ENCODE data around the gene CACNA1A.

CACNA1A gene

DNA sequence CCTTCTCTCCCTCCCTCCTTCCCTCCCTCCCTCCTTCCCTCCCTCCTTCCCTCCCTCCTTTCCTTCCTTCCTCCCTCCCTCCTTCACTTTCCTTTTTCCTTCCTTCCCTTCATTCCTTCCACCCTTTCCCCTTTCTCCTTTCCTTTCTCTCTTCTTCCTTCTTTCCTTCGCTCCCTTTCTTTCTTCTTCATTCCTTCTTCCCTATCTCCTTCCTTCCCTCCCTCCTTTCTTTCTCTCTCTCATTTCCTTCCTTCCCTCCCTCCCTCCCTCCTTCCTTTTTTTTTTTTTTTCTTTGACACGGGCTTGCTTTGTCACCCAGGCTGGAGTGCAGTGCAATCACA lies 250.6 kb downstream of the CACNA1A start:
- no peak for DNase-seq (ENCODE audit: low read depth)
- no peak overlapping the region for H3K4me3 ChIP-seq (ENCODE audit: control insufficient read depth, low read depth, low read length)
- TF ChIP-seq, protein P1, sequence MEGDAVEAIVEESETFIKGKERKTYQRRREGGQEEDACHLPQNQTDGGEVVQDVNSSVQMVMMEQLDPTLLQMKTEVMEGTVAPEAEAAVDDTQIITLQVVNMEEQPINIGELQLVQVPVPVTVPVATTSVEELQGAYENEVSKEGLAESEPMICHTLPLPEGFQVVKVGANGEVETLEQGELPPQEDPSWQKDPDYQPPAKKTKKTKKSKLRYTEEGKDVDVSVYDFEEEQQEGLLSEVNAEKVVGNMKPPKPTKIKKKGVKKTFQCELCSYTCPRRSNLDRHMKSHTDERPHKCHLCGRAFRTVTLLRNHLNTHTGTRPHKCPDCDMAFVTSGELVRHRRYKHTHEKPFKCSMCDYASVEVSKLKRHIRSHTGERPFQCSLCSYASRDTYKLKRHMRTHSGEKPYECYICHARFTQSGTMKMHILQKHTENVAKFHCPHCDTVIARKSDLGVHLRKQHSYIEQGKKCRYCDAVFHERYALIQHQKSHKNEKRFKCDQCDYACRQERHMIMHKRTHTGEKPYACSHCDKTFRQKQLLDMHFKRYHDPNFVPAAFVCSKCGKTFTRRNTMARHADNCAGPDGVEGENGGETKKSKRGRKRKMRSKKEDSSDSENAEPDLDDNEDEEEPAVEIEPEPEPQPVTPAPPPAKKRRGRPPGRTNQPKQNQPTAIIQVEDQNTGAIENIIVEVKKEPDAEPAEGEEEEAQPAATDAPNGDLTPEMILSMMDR (conservative IDR thresholded peaks at IDR 0.05; ENCODE audit: control insufficient read depth, insufficient read depth, low read depth, low read length): no peak

DNA sequence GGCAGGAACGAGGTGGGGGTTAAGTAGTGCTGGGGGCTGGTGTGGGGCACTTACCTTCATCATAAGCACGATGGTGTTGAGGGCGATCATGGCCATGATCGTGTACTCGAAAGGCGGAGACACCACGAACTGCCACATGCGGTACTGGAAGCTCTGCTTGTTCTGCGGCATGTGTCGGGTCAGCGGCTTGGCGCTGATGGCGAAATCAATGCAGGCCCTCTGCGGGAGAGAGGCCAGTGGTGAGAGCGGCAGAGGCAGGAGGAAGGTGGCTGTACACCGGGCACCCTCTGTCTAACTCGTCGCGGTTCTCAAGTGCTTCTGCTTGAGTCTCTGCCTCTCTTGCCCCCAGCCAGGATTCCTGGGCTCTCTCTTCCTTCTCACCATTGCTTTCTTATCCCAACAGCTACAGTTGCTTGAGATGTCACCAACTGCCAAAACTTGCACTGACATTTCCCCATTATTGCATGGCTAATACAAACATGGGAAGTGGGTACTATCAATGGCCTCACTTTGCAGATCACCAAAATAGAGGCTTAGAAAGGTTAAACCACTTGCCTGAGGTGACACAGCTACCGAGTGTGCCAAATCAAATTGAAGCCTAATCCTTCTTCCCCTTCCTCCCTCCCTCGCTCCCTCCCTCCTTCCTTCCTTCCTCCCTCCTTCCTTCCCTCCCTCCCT lies 251.1 kb downstream of the CACNA1A start:
- H3K4me3 ChIP-seq (ENCODE audit: control insufficient read depth, low read depth, low read length): no peak overlapping the region
- TF ChIP-seq, protein P1 (conservative IDR thresholded peaks at IDR 0.05; ENCODE audit: control insufficient read depth, insufficient read depth, low read depth, low read length): no peak
- DNase-seq (ENCODE audit: low read depth): no peak

DNA sequence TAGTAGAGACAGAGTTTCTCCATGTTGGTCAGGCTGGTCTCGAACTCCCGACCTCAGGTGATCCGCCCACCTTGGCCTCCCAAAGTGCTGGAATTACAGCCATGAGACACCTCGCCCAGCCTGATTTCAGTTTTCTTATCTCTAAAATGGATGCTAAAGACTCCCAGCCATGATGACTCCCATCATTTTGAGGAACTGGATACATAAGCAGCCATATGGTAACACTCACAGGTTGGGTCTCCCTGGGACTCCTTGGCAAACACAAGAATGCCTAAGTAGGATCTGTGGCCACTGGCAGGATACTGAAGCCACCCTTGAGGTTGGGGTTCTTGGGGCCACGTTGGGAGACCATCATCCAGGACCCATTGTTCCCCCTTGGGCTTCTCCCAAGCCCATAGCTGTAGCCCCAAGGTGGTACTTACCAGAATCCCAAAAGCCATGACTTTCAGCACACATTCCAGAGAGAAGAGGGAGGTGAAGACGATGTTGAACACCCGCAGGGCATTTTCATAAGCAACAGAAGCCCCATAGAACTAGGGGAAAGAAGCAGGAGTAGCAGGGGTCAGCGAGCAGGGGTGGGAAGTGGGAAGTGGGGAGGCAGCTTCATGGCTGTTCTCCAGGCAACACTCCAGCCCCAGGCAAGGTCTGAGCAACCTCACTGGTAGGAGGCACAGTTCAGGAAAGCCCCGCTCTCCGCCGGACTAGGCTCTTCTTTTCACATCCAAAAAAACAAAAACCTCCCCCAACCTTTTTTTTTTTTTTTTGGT lies 253.5 kb downstream of the CACNA1A start:
- DNase-seq (ENCODE audit: low read depth): no peak
- H3K4me3 ChIP-seq (ENCODE audit: control insufficient read depth, low read depth, low read length): no peak overlapping the region
- TF ChIP-seq, protein P1 (conservative IDR thresholded peaks at IDR 0.05; ENCODE audit: control insufficient read depth, insufficient read depth, low read depth, low read length): no peak

DNA sequence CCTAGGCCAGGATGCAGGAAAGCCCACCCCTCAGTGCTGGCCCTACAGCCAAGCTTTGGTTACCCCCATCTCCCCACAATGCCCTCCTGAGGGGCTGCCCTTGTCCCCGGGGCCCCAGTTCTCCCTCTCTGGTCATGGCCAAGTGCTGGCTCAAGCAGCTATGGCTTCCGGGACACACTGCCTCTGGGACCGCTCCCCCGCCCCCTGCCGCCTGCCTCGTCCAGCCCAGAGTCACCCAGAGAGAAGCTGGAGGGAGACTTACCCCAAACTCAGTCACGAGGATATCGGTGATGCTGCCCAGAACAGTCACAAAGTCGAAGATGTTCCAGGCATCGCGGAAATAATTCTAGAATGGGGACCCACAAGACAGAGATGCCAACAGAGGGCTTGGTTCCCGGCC lies 261.4 kb downstream of the CACNA1A start:
- TF ChIP-seq, protein P1 (conservative IDR thresholded peaks at IDR 0.05; ENCODE audit: control insufficient read depth, insufficient read depth, low read depth, low read length): no peak
- H3K4me3 ChIP-seq (ENCODE audit: control insufficient read depth, low read depth, low read length): no peak overlapping the region
- DNase-seq (ENCODE audit: low read depth): no peak

DNA sequence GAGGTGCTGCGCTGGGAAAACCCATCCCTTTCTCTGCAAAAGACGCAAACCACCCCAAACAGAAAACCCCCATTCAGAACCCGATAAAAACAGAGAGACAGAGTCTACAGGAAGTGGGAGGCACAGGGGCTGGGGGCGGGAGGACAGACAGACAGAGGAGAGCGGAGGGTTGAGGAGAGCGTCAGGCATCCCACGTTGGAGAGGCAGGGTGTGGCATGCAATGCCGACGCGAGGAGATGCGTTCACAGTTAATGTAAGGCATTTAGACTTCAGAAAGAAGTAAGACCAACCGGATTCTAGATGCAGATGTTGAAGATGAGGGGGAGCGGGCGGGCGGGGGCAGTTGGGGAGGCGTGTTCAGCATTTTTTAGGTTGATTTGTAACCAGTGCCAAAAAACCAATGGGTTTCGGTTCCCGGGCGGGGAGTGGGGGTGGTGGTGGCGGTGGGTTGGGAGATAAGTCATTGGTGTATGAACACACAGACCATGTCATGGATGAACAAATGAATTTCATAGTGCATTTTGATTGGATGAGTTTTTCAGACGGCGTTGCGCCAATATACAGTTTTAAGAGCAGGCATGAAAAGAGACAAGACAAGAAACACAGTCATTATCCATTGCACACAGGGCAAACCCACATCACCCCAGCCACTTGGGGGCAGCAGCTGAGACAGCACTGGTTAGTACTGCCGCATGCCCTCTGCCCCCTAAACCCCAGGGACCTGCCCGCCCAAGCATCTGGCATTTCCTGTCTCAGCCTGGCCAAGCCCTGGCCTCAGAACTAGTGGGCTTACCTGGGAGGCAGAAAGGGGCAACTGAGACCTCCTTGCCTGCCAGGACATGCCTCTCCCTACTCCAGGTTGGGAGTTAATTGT lies 264.8 kb downstream of the CACNA1A start:
- TF ChIP-seq, protein P1 (conservative IDR thresholded peaks at IDR 0.05; ENCODE audit: control insufficient read depth, insufficient read depth, low read depth, low read length): peak; percentile 4
- peak; percentile 12 for DNase-seq (ENCODE audit: low read depth)
- no peak overlapping the region for H3K4me3 ChIP-seq (ENCODE audit: control insufficient read depth, low read depth, low read length)

DNA sequence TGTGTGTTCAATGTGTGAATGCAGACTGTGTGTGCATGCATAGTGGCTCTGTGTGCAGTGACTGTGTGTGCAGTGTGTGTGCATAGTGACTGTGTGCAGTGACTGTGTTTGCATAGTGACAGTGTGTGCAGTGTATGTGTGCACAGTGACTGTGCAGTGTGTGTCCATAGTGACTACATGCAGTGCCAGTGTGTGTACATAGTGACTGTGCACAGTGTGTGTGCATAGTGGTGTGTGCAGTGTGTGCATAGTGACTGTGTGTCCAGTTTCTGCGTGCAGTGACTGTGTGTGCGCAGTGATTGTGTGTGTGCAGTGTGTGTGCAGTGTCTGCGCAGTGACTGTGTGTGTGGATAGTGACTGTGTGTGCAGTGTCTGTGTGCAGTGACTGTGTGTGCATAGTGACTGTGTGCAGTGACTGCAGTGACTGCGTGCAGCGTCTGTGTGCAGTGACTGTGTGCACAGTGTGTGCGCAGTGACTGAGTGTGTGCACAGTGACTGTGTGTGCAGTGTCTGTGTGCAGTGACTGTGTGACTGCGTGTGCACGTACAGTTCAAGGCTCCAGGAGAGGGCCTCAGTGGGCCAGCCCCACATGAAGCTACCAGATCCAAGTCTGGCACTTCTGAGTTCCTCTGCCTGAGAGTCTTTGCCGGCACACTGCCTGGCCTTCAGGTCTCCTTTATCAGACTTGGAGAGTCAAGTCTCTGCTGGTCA lies 265.8 kb downstream of the CACNA1A start:
- TF ChIP-seq, protein P1 (conservative IDR thresholded peaks at IDR 0.05; ENCODE audit: control insufficient read depth, insufficient read depth, low read depth, low read length): no peak
- no peak overlapping the region for H3K4me3 ChIP-seq (ENCODE audit: control insufficient read depth, low read depth, low read length)
- DNase-seq (ENCODE audit: low read depth): no peak
